ENCODE data around the gene MZT2A.
"Not testable (repeated sequence)": the region's sequence is repeated elsewhere in the genome, so short reads cannot be mapped to it uniquely, and the experiment has no call there.

MZT2A gene, protein sequence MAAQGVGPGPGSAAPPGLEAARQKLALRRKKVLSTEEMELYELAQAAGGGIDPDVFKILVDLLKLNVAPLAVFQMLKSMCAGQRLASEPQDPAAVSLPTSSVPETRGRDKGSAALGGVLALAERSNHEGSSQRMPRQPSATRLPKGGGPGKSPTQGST

DNA sequence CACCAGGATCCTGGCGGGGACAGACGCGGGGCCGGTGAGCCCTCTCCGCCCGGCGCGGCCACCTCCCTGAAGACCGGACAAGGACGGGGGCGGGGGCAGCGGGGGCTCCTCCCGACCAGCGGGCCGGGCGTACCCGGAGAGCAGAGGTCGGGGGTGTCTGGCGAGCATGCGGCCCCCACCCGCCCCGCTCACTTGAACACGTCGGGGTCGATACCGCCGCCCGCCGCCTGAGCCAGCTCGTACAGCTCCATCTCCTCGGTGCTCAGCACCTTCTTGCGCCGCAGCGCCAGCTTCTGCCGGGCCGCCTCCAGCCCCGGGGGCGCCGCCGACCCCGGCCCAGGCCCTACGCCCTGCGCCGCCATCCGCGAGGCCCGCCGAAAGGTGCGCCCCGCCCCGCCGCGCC is at the start of gene MZT2A:
Gene MZT2A (minus strand): TSS at position 383 of the 403 bp plus-strand sequence. CDS start 21 bp downstream, at position 362.
- DNase-seq (ENCODE audit: low spot score): not testable (repeated sequence)

DNA sequence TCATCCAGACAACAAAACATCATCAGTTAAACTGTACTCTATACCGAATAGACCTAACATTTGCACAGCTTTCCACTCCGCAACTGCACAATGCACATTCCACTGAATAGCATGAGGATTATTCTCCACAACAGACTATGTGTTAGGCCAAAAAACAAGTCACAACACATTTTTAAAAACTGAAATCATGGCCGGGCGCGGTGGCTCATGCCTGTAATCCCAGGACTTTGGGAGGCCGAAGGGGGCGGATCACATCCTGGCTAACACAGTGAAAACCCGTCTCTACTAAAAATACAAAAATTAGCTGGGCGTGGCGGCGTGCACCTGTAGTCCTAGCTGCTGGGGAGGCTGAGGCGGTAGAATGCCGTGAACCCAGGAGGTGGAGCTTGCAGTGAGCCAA is 46.7 kb upstream of the MZT2A start:
- not testable (repeated sequence) for DNase-seq (ENCODE audit: low spot score)

DNA sequence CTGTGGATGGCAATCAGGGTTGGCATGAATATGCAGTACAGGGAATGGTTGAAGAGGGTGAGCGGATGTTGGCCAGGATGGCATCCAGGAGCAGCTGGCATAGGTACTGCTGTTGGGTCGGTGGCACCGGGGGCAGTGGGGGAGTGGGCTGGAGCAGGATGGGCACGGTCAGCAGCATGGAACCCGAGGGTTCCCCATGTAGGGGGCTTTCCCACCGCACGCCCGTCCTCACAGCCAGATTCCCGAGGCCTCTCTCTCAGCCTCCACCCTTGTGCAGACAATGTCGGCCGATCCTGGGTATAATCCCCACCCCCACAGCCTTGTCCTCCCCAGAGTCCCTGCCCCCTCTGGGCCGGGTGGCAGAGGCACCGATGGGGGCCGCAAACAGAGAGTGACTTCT is 44.6 kb upstream of the MZT2A start:
- not testable (repeated sequence) for DNase-seq (ENCODE audit: low spot score)

DNA sequence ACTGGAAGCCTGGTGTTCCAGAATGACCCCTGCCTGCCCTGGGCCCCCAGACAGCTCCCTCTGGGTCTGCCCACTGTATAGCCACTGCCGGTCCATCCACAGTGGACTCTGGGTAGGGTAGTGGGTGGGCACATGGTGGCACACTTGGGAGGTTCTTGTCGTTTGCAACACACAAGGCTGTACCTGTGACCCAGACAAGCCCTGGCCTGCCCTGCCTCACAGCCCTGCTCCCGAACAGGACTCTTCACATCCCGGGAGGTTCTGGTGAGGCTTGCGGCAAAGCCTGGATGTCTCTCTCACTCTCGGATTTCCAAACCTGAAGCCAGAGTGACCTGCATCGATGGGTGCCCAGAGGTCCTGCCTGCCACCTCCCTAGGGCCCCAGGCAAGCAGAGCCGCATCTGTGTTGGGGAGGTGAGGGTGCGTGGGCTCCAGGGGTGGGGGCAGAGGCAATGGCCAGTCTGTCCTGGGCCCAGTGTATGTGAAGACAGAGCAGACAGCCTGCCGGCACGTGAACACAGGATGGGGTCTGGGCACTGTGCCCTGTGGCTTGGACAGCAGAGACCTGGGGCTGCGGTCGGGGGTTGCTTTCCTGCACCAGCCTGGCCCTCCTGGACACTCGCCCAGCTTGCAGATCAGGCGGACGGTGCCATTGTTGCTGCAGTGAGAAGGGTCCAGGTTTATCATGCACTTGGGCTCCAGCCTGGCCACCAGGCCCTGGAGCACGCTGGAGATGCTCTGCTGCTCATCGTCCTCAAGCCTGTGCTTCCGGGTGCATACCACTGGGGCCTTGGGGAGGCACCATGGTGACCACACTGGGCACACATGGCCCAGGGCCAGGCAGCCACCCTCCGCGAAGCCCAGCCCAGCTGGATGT is 44.0 kb upstream of the MZT2A start:
- DNase-seq (ENCODE audit: low spot score): not testable (repeated sequence)

DNA sequence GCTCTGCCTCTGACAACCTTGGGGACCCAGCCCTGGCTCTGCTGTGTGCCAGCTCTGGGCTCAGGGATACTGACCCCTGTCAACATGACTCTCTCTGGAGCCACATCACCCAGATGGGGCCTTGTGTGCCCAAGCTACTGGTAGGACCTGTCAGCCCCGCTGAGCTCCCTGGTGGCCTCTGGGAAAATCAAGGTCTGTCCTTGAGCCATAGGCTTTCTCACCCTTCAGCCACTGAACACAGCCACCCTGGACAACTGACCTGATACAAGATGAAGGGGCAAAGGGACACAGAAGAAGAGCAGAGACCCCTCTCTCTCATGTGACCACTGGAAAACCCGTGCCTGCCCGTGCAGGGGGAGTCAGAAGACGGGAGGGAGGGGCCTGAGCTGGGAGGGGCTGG is 43.3 kb upstream of the MZT2A start:
- no peak for DNase-seq (ENCODE audit: low spot score)

DNA sequence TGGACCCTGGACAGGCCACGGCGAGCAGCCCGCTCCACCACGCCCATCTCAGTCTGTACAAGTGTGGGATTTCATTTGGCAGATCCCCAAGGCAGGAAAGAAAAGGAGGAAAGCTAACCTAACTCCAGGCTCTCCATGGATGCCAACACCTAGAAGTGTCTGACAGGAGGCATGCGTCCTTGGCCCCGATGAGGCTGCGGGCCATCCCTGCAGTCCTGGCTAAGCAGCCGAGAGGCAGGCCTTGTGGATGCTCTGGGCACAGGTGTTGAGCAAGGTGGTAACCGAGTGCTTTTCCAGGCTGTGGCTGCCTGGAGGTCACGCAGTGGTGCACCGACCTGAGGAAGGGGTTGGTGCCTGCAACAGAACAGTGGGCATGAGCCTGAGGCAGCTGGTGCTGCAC is 42.8 kb upstream of the MZT2A start:
- DNase-seq (ENCODE audit: low spot score): not testable (repeated sequence)

DNA sequence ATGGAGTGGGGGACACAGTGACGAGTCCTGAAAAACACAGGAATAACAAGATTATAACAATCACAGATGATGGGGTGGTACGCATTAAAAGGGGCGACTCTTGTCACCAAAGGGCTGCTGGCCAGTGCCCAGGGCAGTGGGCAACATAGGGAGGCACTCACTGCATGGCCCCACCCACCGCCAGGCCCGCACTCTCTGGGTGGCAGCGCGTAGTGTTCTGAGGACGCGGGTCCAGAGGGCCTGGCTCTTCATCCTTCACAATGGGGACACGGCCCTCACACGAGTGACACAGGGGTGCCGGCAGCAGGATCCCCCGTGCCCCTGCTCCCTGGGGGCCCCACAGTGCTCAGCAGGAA is 42.1 kb upstream of the MZT2A start:
- not testable (repeated sequence) for DNase-seq (ENCODE audit: low spot score)

DNA sequence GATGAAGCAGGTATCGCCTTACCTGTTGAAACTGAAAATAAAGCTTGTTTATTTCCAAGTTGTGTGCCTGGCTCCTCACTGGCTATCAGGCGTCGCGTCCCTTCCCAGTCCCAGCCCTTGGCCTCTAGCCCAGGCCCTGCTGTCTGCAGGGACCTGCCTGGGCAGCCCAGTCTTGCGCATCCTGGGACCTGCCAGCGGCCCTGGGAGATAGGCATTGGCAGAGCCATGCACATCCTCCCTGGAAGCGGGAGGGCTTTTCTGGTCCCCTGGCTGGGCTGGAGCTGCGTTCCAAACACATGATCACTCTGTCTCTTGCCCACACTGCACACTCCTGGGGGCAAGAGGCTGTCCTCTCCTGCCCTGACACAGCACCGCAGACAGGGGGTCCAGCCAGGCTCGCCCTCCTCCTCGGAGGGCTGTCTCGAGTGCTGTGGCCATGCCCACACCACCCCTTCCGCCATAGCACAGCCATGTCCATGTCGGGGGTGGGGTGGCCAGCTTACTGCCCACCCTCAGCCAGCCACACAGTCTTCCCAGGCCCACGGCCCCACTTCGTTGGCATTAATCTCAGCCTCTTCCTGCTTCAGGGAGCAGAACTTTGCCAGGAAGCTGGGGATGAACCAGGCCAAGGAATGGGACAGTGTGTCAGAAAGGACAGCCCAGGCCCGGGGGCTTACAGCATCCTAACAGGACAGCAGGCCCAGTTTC is 41.6 kb upstream of the MZT2A start:
- not testable (repeated sequence) for DNase-seq (ENCODE audit: low spot score)

DNA sequence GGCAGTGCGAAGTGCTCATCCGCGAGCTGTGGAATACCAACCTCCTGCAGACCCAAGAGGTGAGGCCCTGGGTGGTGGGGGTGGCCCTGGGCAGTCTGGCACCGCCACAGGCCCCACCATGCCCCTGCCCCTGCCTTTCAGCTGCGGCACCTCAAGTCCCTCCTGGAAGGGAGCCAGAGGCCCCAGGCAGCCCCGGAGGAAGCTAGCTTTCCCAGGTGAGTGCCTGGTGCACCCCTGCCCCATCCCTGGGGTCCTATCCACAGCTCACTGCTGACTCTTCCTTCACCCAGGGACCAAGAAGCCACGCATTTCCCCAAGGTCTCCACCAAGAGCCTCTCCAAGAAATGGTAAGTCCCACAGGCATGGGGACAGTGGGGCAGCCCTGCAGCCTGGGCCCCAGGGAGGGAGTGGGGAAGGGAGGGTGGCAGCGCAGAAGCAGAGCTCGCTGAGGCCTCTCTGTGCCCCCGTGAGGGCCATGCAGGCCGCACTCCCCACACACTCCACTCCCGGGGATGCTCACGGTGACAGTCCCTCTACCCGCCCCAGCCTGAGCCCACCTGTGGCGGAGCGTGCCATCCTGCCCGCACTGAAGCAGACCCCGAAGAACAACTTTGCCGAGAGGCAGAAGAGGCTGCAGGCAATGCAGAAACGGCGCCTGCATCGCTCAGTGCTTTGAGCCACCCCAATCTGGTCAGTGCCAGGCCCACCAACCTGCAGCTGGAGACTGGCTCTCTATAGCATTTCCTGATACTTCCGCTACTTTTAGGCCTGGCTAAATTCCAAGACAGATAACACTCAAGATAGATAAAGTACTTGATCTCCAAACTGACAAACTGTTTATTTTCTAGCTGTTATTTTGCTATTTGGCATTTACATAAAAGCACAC is 40.8 kb upstream of the MZT2A start:
- DNase-seq (ENCODE audit: low spot score): not testable (repeated sequence)

DNA sequence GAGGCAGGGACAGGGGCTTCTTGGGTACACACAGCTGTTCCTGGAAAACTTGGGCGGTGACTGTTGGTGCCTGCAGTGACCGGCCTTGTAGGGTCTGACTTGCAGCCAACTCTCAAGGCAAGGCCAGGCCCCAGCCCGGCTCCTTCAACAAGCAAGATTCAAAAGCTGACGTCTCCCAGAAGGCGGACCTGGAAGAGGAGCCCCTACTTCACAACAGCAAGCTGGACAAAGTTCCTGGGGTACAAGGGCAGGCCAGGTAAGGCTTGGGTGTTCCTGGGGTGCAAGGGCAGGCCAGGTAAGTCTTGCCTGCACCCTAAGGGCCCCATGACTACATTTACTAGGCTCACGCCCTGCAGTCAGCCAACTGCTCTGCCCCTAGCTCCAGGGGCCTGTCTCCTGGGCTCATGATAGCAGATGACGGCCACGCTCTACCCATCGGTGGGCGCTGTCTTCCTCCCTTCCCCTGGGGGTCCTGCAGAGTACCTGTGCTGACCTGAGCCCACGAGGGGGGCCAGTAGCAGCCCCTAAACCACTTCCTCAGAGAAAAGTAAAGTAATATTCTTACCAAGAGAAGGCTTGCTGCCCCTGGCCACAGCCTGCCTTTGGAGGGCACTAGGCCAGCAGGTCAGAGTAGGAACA is 39.5 kb upstream of the MZT2A start:
- DNase-seq (ENCODE audit: low spot score): not testable (repeated sequence)

DNA sequence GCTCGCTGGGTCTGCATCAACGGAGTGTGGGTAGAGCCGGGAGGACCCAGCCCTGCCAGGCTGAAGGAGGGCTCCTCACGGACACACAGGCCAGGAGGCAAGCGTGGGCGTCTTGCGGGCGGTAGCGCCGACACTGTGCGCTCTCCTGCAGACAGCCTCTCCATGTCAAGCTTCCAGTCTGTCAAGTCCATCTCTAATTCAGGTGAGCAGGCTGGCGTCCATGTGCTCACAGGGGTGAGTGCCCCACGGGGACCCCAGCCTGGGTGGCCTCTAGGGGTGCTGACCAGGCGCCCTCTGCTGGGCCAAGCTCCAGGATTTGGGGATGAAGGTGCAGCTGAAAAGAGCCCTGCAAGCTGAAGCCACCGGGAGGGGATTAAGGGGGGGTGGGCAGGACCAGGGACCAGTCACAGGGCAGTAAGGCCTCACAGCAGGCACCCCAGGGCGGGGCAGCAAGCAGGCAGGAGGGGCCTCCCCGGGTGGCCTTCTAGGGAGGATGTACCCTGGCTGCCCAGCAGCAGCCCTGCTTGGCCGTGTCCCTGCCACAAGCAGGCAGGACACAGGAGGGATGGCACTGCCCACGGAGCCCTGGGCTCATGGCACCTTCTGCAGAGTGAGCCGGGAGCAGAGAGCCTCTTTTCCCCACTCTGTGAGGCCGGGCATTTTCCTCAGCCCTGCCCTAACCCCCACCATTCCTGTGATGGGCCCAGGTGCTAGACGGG is 38.6 kb upstream of the MZT2A start:
- not testable (repeated sequence) for DNase-seq (ENCODE audit: low spot score)

DNA sequence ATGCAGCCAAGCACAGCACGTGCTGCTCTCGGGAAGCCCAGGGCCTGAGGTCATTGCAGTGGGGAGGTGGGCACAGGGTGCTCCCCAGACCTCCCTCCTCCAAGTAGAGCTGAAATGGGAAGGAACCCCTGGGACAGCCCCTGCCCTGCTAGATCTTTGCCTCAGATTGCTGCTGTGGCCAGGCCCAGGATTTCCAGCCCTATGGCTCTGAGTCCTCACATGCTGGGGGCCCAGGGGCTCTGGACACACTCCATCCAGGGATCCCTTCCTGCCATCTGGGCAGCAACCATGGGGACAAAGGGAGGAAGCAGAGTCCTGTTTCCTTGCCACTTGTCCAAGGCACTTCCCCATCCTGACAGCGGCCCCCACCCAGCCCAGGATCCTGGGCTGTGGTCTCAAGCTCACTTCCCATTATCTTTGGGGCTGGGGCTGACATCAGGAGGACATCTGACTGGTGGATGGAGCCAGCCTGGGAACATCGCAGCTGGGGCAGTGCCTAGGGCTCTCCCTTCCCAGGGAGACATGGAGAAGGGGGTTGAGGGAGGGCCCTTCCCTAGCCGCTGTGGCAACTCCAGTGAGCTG is 37.8 kb upstream of the MZT2A start:
- not testable (repeated sequence) for DNase-seq (ENCODE audit: low spot score)

DNA sequence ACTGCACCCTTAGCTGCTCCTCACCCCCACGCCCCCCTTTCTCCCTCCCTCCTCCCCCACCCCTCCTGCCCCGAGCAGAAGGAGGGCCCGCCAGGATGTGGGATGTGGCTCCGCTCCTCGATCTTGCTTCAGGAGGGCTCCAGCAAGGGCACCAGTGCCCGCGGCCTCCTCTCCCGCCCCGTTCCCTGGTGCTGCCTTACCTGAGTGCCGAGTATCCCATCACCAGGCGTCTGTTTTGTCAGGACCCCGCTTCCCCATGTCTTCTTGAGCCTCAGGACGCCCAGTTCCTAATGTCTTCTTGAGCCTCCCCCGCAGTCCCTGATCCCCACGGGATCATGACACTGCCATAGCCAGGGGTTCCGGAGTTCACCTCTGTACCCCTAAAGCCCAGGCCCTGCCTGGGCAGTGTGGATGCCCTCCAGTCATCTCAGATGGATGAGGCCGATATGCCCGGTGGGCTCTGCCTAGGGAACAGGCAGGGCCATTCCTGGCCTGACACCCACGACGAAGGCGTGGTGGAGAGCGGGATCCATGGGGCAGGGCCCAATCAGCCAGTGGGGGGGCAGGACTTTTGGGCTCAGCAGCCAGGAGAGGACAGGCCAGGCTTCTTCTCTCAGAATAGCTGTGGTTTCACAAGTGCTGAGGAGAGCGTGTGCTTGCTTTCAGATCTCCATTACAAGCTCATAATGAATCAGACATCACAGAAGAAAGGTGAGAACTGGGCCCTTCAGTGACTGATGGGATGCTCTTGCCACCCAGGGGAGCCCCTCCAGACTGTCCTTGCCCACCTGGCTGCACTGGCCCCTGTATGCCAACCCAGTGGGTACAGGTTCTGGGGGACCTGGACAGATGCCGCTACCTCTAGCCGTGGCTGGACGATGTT is 37.0 kb upstream of the MZT2A start:
- DNase-seq (ENCODE audit: low spot score): not testable (repeated sequence)

DNA sequence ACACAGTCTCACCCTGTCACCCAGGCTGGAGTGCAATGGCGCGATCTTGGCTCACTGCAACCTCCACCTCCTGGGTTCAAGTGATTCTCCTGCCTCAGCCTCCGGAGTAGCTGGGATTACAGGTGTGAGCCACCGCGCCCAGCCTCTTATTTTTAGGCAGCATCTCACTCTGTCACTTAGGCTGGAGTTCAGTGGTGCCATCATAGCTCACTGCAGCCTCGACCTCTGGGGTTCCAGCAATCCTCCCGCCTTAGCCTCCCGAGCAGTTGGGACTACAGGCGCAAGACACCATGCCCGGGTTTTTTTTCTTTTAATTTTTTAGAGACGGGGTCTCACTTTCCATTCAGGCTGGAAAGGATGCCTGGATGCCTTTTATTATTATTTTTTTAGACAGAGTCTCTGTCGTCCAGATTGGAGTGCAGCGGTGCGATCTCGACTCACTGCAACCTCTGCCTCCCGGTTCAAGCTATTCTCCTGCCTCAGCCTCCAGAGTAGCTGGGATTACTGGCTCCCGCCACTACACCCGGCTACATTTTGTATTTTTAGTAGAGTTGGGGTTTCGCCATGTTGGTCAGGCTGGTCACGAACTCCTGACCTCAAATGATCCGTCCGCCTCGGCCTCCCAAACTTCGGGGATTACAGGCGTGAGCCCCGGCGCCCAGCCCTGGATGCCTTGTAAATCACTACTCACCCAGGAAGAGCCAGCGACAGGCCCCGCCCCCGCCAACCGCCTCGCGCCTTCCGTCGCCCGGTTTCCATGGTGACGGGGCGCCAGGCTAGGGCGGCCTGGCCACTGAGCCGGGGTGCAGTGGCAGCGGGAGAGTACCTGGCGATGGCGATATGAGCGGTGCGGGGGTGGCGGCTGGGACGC is 35.2 kb upstream of the MZT2A start, which contains the start of gene CCDC74A:
Gene CCDC74A (plus strand): TSS at position 758 of the 871 bp plus-strand sequence. CDS start 83 bp downstream, at position 841.
- not testable (repeated sequence) for DNase-seq (ENCODE audit: low spot score)

DNA sequence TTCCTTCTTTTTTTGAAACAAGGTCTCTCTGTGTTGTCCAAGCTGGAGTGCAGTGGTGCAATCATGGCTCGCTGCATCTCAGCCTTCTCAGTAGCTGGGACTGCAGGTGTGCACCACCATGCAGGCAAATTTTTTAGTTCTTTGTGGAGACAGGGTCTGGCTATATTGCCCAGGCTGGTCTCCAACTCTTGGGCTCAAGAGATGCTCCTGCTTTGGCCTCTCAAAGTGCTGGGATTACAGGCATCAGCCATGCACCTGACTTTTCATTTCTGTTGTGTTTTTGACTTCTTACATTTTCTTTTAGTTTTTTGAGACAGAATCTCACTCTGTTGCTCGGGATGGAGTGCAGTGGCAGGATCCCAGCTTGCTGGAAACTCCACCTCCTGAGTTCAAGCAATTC is 33.1 kb upstream of the MZT2A start:
- not testable (repeated sequence) for DNase-seq (ENCODE audit: low spot score)

DNA sequence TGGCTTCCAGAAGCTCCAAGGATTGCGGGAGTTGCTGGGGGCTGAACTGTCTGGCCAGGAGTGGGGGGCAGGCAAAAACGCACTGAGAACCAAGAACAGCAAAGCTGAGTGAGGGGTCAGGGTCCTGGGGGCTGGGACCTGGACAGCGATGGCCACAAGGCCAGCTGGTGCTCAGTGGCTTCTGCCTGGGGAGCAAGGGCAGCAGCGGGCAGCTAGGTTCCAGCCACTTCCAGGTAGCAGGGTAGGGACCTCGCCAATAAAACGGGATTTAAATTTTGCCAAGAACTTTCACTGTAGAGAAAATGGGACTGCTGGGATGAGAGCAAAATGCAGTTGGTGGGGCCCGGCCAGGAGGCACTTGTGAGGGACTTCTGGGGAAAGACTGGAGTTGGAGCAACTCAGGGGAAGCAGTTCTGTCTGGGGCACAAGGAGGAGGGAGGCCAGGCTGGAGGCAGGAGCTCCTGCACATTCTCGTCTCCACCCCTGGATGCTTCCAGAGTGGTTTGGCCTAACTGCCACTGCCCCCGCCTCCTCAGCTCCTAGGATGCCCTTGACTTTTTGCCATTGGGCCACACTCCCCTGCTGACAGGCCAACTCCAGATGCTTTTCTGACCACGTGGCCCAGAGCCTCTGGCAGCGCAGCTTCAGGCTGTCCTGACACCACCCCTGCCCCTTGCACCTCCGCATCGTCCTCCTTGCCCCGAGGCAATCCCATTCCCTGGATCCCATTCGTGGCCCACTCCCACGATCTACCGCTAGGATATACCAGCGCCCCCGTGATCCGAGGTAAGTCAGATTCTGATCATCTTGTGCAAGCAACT is 30.0 kb upstream of the MZT2A start:
- no peak for DNase-seq (ENCODE audit: low spot score)

DNA sequence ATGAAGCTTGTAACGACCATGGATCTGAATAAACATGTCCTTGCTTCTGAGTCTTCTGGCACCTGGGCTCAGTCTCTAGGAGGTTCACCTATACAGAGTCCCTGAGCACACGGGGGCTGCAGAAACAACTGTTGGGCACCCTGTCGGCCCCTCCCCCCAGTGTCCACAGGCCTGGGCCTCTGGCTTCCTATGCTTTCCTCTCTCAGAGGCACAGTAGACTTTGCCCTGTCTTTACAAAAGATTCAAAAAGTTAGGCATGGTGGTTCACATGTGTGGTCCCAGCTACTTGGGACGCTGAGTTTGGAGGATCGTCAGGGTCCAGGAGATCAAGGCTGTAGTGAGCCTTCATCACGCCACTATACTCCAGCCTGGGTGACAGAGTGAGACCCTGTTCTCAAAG is 29.3 kb upstream of the MZT2A start:
- DNase-seq (ENCODE audit: low spot score): not testable (repeated sequence)

All from hepatic stellate cell (primary cell).